ENCODE data around the gene TMEM260.

DNA sequence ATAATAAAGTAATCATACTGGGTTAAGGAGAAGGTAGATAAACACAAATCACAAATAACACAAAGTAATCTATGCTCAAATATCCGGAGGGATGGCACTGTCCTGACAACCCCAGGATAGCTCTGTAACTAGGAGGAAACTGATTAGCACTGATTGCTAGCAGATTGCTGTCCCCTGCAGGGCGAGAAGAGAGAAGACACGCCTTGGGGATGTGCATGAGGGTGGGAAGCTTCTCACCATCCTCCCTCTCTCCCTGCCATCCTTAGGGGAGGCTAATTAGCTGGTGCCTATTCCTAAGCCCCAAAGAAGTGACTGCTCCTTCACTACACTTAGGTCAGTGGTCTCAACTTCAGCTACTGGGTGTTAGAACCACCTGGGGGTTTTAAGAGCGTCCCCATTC, 27.0 kb upstream of the TMEM260 start:
- TF ChIP-seq, protein P1, sequence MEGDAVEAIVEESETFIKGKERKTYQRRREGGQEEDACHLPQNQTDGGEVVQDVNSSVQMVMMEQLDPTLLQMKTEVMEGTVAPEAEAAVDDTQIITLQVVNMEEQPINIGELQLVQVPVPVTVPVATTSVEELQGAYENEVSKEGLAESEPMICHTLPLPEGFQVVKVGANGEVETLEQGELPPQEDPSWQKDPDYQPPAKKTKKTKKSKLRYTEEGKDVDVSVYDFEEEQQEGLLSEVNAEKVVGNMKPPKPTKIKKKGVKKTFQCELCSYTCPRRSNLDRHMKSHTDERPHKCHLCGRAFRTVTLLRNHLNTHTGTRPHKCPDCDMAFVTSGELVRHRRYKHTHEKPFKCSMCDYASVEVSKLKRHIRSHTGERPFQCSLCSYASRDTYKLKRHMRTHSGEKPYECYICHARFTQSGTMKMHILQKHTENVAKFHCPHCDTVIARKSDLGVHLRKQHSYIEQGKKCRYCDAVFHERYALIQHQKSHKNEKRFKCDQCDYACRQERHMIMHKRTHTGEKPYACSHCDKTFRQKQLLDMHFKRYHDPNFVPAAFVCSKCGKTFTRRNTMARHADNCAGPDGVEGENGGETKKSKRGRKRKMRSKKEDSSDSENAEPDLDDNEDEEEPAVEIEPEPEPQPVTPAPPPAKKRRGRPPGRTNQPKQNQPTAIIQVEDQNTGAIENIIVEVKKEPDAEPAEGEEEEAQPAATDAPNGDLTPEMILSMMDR (conservative IDR thresholded peaks at IDR 0.05; ENCODE audit: low read length): peak; percentile 28; the same call in 1 of the 2 replicates
- TF ChIP-seq EZH2phosphoT487 (IDR thresholded peaks at IDR 0.05; ENCODE audit: borderline replicate concordance): no peak
